Esophagus muscularis mucosa (tissue), 4 donors: ENCODE measurements around the gene MGST2.

Experiments
- CTCF ChIP-seq, 3 experiments: fragments of 200-600 bp in 2 of 3; fragments of 450-650 bp in 1 of 3; sonication (generic) in 2 of 3; IDR thresholded peaks; one replicate each; pipeline ENCODE4 v1.5.1; 2017 to 2019; ENCODE audit warnings: antibody characterized with exemption in 3 of 3, mild to moderate bottlenecking in 2 of 3, moderate library complexity in 1 of 3
- EP300 ChIP-seq: sonication (generic); formaldehyde crosslinking; IDR thresholded peaks from one replicate; pipeline ENCODE4 v1.6.1; 2017; ENCODE audit warnings: antibody characterized with exemption
- POLR2A ChIP-seq: fragments of 450-650 bp; IDR thresholded peaks from one replicate; pipeline ENCODE4 v1.6.1; 2017; ENCODE audit warnings: antibody characterized with exemption, moderate library complexity, mild to moderate bottlenecking, low read depth

- TF ChIP-seq CTCF (IDR thresholded peaks at IDR 0.05) (no peak), EP300 (no peak), POLR2A (no peak)
These were observed 1.2 kb upstream of the MGST2 start for GRCh38 chr4:139664442-139664841.
